PFSK-1 (cell line): ENCODE data around the gene NR4A3.

Experiments used
- POLR2AphosphoS5 ChIP-seq: IDR thresholded peaks from 2 replicates; pipeline ENCODE4 v1.6.1; 2012; ENCODE audit warnings: low read depth, mild to moderate bottlenecking, control low read depth, low read length, moderate library complexity
- SIN3A ChIP-seq: IDR thresholded peaks from 2 replicates; pipeline ENCODE4 v1.6.1; 2012; ENCODE audit warnings: mild to moderate bottlenecking, low read length, moderate library complexity, borderline replicate concordance; ENCODE audit not compliant: insufficient read depth
- TAF1 ChIP-seq: IDR thresholded peaks from 2 replicates; pipeline ENCODE4 v1.6.1; 2012; ENCODE audit warnings: low read length, control low read depth, borderline replicate concordance; ENCODE audit not compliant: insufficient read depth

DNA sequence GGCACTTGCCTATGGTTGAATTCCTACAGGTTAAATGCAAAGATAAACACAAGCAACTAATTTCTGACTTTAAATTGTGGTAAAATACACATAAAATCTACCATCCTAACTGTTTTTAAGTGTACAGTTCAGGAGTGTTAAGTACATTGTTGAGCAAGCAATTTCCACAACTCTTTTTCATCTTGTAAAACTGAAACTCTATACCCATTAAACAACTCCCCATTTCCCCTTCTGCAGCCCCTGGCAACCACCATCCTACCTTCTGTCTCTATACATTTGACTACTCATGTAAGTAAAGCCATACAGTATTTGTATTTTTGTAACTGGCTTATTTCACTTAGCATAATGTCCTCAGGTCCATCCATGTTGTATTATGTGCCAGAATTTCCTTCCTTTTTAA is 46.3 kb downstream of the NR4A3 start:
- TF ChIP-seq POLR2AphosphoS5 (no peak), SIN3A (no peak), TAF1 (no peak)
